Retinal pigment epithelial cell (primary cell): ENCODE measurements around the gene EFCAB12.

ENCODE experiments used
- DNase-seq: peaks from one replicate; pipeline ENCODE4 v3.0.0-alpha.2; 2010; ENCODE audit warnings: low read depth
- H3K4me3 ChIP-seq: 2 replicates; pipeline ENCODE4 v1.5.1; 2011; ENCODE audit warnings: mild to moderate bottlenecking, low read length, control low read depth, moderate library complexity
- CTCF ChIP-seq: conservative IDR thresholded peaks from 2 replicates; pipeline ENCODE4 v1.5.1; 2011; ENCODE audit warnings: low read depth, low read length, control low read depth, inconsistent platforms

EFCAB12 gene

GRCh38 chr3:129383292-129383860 is 45.1 kb downstream of the EFCAB12 start:
- DNase-seq, result no peak
- peak; percentile 95 for TF ChIP-seq CTCF
- H3K4me3 ChIP-seq, result no peak overlapping the region

- H3K4me3 ChIP-seq, result no peak overlapping the region
- DNase-seq, result no peak
- no peak for TF ChIP-seq CTCF
These were observed 46.1 kb downstream of the EFCAB12 start for GRCh38 chr3:129382366-129382765.

GRCh38 chr3:129379582-129380358 is 48.7 kb downstream of the EFCAB12 start:
- no peak for DNase-seq
- H3K4me3 ChIP-seq, result no peak overlapping the region
- TF ChIP-seq CTCF, result no peak

- H3K4me3 ChIP-seq, result no peak overlapping the region
- no peak for TF ChIP-seq CTCF
- no peak for DNase-seq
These were observed 49.5 kb downstream of the EFCAB12 start for GRCh38 chr3:129378949-129379348.

- no peak overlapping the region for H3K4me3 ChIP-seq
- no peak for TF ChIP-seq CTCF
- DNase-seq, result no peak
These were observed 50.8 kb downstream of the EFCAB12 start for GRCh38 chr3:129377615-129378014.

GRCh38 chr3:129375099-129375498 is 53.3 kb downstream of the EFCAB12 start:
- H3K4me3 ChIP-seq, result no peak overlapping the region
- TF ChIP-seq CTCF, result no peak
- DNase-seq, result no peak
